GM18951 (cell line): ENCODE measurements around the gene LRP8.

Experiments used
- POLR2A ChIP-seq: IDR thresholded peaks from 4 replicates; pipeline ENCODE4 v1.6.1; 2011; ENCODE audit warnings: mild to moderate bottlenecking; ENCODE audit not compliant: insufficient read length, insufficient read depth; ENCODE audit errors: extremely low read depth
- in situ Hi-C: fragments of 300-500 bp; cut with MboI; formaldehyde crosslinking; loops from one replicate; pipeline ENCODE4 v1.12.0; 2022; ENCODE audit warnings: low sequenced_read_pairs, mixed read lengths, inconsistent platforms; ENCODE audit not compliant: unreplicated experiment

Gene LRP8

DNA sequence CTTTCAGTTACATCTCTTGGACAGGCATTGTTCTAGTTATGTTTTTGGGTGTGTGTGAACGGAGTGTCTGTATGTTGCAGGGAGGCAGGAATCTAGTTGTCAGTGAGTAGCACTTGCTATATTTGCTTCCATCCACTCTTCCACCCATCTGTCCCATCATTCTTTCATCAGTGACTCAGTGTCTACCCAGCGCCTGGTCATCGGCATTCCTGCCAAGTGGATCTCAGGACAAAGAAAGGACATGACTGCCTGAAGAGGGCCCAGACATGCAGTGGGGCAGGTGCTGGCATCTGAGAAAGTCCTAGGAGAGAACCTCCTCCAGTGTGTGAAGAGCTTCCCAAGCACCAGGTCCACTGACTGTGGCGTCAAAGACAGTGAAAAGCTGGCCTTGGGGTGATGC lies 62.3 kb downstream of the LRP8 start:
- in situ Hi-C loops: no loop called here
- TF ChIP-seq POLR2A: no peak

DNA sequence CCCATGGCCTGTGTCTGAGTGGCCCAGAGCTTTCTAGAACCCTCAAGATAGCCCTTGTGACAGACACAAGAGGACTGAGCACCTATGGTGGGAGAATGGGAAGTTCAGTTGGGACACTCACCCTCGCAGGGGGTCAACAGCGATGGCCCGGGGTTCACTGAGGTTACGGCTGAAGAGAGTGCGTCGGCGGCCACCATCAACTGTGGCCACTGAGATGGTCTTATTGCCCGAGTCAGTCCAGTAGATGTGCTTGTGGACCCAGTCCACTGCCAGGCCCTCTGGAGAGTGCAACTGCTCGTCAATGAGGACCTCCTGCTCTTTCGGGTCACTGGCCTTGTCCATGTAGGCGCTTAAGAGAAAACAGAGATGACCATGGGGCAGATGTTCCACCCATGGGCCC lies 63.8 kb downstream of the LRP8 start:
- in situ Hi-C loops: no loop called here
- TF ChIP-seq POLR2A: no peak

GRCh38 chr1:53262000-53262399 lies 65.9 kb downstream of the LRP8 start:
- in situ Hi-C loops: no loop called here
- no peak for TF ChIP-seq POLR2A

DNA sequence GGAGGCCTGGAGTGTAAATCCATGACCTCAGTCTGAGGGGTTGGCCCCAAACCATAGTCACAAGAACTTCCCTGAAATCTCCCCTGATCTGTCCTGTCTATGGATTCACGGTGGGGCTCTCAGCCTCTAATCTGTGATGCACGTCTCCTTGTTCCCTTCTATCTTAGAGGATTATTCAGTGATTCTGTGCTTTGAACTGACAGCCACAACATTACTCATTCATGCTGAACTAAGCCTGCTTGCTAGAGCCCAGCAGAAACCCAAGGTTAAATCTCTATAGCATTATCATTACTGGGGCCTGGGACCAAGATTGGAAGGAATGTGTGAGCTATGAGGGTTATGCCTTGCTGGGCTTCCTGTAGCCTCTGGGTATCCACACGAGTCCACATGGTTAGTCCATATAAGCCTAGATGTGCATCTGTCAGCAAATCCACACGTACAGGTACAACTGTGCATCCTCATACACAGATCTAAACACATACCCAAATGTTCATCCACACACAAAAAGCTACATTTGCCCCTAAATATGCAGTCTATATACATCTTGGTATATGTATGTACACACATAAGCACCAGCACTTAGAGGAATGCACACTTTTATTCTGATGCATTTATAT lies 67.1 kb downstream of the LRP8 start:
- in situ Hi-C loops: no loop called here
- TF ChIP-seq POLR2A: no peak

DNA sequence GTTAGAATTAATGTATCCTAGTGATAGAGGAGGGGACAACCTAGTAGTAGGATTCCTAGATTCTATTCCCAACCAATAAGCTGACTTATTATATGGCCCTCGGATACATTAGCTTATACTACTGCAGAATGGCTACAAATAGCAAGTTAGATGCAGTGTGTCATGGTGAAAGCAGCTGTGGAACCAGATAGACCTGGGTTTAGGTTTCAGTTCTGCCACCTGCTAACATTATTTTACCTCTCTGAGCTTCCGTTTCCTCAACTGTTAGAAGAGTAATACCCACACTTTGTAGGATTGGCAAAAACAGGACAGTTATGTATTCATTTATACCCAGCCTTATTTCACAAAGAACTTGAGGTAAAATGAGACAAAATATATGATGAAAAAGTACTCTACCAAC lies 67.9 kb downstream of the LRP8 start:
- in situ Hi-C loops: no loop called here
- no peak for TF ChIP-seq POLR2A

- in situ Hi-C loops: no loop called here
- no peak for TF ChIP-seq POLR2A
These were observed 69.7 kb downstream of the LRP8 start for GRCh38 chr1:53258216-53258615.

- TF ChIP-seq POLR2A: no peak
- in situ Hi-C loops: no loop called here
These were observed 70.3 kb downstream of the LRP8 start for GRCh38 chr1:53257454-53258081.

GRCh38 chr1:53256511-53257453 lies 71.1 kb downstream of the LRP8 start:
- in situ Hi-C loops: no loop called here
- TF ChIP-seq POLR2A: no peak

GRCh38 chr1:53255031-53255430 lies 72.8 kb downstream of the LRP8 start:
- in situ Hi-C loops: no loop called here
- no peak for TF ChIP-seq POLR2A

DNA sequence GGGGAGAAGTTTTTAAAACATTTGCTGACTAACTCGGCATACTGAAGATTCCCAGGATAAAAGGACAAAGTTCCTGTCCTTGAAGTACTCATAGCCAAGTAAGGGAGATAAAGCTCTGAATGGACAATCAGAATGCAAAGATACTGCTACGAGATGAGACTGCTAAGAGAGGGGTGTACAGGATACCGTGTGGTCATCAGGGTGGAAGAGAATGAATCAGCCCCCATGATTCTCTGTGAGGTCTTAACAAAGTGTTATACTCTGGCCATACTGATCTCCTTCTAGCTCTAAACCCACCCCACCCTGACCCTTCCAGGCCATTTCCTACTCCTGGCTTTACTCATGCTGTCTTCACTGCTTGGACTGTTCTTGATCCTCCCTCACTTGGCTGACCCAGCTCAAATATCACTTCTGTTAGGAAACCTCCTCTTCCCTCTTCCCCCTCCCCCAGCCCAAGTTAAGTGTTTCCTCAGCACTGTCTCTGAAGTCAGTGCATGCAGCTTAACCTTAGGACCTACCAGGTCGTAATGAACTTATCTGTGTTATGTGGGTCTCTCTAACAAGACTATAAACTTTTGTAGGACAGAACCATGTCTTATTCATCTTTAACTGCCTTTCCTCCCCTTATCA lies 73.7 kb downstream of the LRP8 start:
- in situ Hi-C loops: no loop called here

GRCh38 chr1:53250325-53250724 lies 77.5 kb downstream of the LRP8 start:
- no peak for TF ChIP-seq POLR2A
- in situ Hi-C loops: no loop called here

More for the DNA sequence above, 73.7 kb downstream of the LRP8 start:
- no peak for TF ChIP-seq POLR2A

DNA sequence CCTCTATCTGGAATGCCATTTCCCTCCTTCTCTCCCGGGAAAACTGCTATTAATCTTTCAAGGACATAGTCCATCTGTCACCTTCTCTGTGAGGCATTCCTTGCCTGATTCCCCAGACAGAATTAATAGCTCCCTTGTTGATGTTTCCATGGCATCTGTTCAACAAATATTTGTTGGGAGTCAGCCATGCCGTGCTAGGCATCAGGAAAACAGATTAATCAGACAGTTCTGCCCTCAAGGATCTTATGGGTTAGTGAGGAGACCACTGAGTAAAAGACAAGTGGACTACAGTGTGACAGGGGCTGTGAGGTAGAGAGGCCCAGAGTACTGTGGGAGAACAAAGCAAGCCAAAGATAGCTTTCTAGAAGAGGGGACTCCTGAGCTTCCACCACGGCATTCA lies 78.2 kb downstream of the LRP8 start:
- in situ Hi-C loops: no loop called here
- no peak for TF ChIP-seq POLR2A

- TF ChIP-seq POLR2A: no peak
- in situ Hi-C loops: no loop called here
These were observed 81.4 kb downstream of the LRP8 start for GRCh38 chr1:53246261-53247134.

DNA sequence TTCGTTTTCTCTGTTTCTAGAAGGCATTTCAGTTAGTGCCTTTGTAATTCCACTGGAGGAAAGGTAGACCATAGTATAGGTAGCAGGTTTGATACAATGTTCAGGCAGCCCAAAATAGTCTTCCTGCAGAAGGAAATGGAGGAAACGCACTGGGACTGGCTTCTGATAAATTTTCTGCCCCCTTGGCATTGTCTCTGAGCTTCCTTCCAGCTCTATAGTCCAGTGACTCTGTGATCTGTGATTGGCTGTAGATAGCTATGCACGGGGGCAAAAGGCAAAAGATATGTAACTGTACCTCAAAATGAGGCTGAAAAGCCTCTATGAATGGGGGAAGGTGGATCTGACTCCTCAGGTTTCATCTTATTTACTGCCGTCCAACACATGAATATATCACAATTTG lies 83.7 kb downstream of the LRP8 start:
- in situ Hi-C loops: no loop called here
- no peak for TF ChIP-seq POLR2A
